ENCODE measurements around the gene BMPR1B.

The BMPR1B gene

GRCh38 chr4:95204873-95205272 lies 447.1 kb downstream of the BMPR1B start:
- Histone ChIP-seq H3K4me3 (ENCODE audit: low read depth in 1 of 2, low read length in 2 of 2) (no peak overlapping the region), H3K9me3 (ENCODE audit: insufficient read depth, low read length, severe bottlenecking) (no peaks in the 10 kb centered on the region), H3K4me2 (ENCODE audit: insufficient read depth, low read length) (no peak overlapping the region), H3K36me3 (ENCODE audit: insufficient read depth, low read length) (no peaks in the 10 kb centered on the region), H3K27me3 (ENCODE audit: insufficient read depth, low read length, poor library complexity) (no peaks in the 10 kb centered on the region), H2AFZ (ENCODE audit: low read depth, low read length) (no peak overlapping the region), H3K79me2 (ENCODE audit: insufficient read depth, low read length) (no peaks in the 10 kb centered on the region), H3K9ac (ENCODE audit: low read depth, low read length) (no peak overlapping the region), H4K20me1 (ENCODE audit: insufficient read depth, low read length) (no peaks in the 10 kb centered on the region), H3K4me1 (ENCODE audit: insufficient read depth, low read length) (no peaks in the 10 kb centered on the region), H3K27ac (ENCODE audit: low read length) (no peak overlapping the region)
- TF ChIP-seq, protein P1, sequence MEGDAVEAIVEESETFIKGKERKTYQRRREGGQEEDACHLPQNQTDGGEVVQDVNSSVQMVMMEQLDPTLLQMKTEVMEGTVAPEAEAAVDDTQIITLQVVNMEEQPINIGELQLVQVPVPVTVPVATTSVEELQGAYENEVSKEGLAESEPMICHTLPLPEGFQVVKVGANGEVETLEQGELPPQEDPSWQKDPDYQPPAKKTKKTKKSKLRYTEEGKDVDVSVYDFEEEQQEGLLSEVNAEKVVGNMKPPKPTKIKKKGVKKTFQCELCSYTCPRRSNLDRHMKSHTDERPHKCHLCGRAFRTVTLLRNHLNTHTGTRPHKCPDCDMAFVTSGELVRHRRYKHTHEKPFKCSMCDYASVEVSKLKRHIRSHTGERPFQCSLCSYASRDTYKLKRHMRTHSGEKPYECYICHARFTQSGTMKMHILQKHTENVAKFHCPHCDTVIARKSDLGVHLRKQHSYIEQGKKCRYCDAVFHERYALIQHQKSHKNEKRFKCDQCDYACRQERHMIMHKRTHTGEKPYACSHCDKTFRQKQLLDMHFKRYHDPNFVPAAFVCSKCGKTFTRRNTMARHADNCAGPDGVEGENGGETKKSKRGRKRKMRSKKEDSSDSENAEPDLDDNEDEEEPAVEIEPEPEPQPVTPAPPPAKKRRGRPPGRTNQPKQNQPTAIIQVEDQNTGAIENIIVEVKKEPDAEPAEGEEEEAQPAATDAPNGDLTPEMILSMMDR (IDR thresholded peaks at IDR 0.05; ENCODE audit: borderline replicate concordance, extremely low read depth, low read length, poor library complexity, severe bottlenecking) = peak; percentile 50
- no peak for TF ChIP-seq EZH2 (IDR thresholded peaks at IDR 0.05; ENCODE audit: borderline replicate concordance, low read depth, low read length, severe bottlenecking)
- no peak for DNase-seq
- ATAC-seq (ENCODE audit: insufficient read depth, low read depth) = no peak

Measured in DND-41 (cell line).